Measurements from ENCODE around the gene HEXIM2. TPM values are rescaled to one million over a fixed set of nuclear protein-coding genes. Genes with fewer than 3 reads are reported as not detected.

The HEXIM2 gene
- total and polyA plus RNA-seq, 2 of the 13 experiments (the other 11 are each of a cell fraction or from before 2014, with no cell fraction given), result 27.1 to 32.4 TPM

GRCh38 chr17:45149037-45149668 is 12.5 kb upstream of the HEXIM2 start (continued):
- TF ChIP-seq MTA1 (CRISPR knock-in tag; IDR thresholded peaks at IDR 0.05; ENCODE audit: borderline replicate concordance) (no peak; the same call in 1 of the 2 replicates), REPIN1 (CRISPR knock-in tag; IDR thresholded peaks at IDR 0.05; ENCODE audit: borderline replicate concordance, low read depth) (peak; percentile 67), CEBPB (IDR thresholded peaks at IDR 0.05; ENCODE audit: borderline replicate concordance, low read depth, low read length) (no peak), RNF2 (conservative IDR thresholded peaks at IDR 0.05; ENCODE audit: low read depth) (0 out of 2 replicates have a peak, but pooled peaks have one; percentile 54), JUND (CRISPR knock-in tag; IDR thresholded peaks at IDR 0.05) (no peak), ZNF18 (CRISPR knock-in tag; IDR thresholded peaks at IDR 0.05; ENCODE audit: insufficient replicate concordance) (no peak), HNRNPL (IDR thresholded peaks at IDR 0.05; ENCODE audit: low read depth, low read length) (no peak), ATAD3A (CRISPR knock-in tag; IDR thresholded peaks at IDR 0.05) (no peak), MEIS2 (CRISPR knock-in tag; IDR thresholded peaks at IDR 0.05) (peak; percentile 54; the same call in 1 of the 2 replicates), ZNF746 (CRISPR knock-in tag; IDR thresholded peaks at IDR 0.05) (no peak), NFKBIZ (CRISPR knock-in tag; IDR thresholded peaks at IDR 0.05) (no peak), NONO (IDR thresholded peaks at IDR 0.05) (no peak), NONO (CRISPR knock-in tag; conservative IDR thresholded peaks at IDR 0.05) (no peak)
- TF ChIP-seq, protein P1, sequence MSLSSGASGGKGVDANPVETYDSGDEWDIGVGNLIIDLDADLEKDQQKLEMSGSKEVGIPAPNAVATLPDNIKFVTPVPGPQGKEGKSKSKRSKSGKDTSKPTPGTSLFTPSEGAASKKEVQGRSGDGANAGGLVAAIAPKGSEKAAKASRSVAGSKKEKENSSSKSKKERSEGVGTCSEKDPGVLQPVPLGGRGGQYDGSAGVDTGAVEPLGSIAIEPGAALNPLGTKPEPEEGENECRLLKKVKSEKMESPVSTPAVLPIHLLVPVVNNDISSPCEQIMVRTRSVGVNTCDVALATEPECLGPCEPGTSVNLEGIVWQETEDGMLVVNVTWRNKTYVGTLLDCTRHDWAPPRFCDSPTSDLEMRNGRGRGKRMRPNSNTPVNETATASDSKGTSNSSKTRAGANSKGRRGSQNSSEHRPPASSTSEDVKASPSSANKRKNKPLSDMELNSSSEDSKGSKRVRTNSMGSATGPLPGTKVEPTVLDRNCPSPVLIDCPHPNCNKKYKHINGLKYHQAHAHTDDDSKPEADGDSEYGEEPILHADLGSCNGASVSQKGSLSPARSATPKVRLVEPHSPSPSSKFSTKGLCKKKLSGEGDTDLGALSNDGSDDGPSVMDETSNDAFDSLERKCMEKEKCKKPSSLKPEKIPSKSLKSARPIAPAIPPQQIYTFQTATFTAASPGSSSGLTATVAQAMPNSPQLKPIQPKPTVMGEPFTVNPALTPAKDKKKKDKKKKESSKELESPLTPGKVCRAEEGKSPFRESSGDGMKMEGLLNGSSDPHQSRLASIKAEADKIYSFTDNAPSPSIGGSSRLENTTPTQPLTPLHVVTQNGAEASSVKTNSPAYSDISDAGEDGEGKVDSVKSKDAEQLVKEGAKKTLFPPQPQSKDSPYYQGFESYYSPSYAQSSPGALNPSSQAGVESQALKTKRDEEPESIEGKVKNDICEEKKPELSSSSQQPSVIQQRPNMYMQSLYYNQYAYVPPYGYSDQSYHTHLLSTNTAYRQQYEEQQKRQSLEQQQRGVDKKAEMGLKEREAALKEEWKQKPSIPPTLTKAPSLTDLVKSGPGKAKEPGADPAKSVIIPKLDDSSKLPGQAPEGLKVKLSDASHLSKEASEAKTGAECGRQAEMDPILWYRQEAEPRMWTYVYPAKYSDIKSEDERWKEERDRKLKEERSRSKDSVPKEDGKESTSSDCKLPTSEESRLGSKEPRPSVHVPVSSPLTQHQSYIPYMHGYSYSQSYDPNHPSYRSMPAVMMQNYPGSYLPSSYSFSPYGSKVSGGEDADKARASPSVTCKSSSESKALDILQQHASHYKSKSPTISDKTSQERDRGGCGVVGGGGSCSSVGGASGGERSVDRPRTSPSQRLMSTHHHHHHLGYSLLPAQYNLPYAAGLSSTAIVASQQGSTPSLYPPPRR (CRISPR knock-in tag; IDR thresholded peaks at IDR 0.05; ENCODE audit: borderline replicate concordance), result no peak
- TF ChIP-seq, protein P2, sequence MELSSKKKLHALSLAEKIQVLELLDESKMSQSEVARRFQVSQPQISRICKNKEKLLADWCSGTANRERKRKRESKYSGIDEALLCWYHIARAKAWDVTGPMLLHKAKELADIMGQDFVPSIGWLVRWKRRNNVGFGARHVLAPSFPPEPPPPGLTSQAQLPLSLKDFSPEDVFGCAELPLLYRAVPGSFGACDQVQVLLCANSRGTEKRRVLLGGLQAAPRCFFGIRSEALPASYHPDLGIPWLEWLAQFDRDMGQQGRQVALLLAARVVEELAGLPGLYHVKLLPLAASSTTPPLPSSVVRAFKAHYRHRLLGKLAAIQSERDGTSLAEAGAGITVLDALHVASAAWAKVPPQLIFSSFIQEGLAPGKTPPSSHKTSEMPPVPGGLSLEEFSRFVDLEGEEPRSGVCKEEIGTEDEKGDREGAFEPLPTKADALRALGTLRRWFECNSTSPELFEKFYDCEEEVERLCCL (CRISPR knock-in tag; IDR thresholded peaks at IDR 0.05; ENCODE audit: borderline replicate concordance), result no peak
- TF ChIP-seq, protein P3, sequence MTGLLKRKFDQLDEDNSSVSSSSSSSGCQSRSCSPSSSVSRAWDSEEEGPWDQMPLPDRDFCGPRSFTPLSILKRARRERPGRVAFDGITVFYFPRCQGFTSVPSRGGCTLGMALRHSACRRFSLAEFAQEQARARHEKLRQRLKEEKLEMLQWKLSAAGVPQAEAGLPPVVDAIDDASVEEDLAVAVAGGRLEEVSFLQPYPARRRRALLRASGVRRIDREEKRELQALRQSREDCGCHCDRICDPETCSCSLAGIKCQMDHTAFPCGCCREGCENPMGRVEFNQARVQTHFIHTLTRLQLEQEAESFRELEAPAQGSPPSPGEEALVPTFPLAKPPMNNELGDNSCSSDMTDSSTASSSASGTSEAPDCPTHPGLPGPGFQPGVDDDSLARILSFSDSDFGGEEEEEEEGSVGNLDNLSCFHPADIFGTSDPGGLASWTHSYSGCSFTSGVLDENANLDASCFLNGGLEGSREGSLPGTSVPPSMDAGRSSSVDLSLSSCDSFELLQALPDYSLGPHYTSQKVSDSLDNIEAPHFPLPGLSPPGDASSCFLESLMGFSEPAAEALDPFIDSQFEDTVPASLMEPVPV (CRISPR knock-in tag; IDR thresholded peaks at IDR 0.05), result peak; percentile 49; the same call in 1 of the 2 replicates
- TF ChIP-seq, protein P4, sequence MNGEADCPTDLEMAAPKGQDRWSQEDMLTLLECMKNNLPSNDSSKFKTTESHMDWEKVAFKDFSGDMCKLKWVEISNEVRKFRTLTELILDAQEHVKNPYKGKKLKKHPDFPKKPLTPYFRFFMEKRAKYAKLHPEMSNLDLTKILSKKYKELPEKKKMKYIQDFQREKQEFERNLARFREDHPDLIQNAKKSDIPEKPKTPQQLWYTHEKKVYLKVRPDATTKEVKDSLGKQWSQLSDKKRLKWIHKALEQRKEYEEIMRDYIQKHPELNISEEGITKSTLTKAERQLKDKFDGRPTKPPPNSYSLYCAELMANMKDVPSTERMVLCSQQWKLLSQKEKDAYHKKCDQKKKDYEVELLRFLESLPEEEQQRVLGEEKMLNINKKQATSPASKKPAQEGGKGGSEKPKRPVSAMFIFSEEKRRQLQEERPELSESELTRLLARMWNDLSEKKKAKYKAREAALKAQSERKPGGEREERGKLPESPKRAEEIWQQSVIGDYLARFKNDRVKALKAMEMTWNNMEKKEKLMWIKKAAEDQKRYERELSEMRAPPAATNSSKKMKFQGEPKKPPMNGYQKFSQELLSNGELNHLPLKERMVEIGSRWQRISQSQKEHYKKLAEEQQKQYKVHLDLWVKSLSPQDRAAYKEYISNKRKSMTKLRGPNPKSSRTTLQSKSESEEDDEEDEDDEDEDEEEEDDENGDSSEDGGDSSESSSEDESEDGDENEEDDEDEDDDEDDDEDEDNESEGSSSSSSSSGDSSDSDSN (CRISPR knock-in tag; IDR thresholded peaks at IDR 0.05), result peak; percentile 68
